HG03457 (cell line): Measurements from ENCODE around the gene KANSL3.
"Not testable (repeated sequence)": the region's sequence is repeated elsewhere in the genome, so short reads cannot be mapped to it uniquely, and the experiment has no call there.

Experiments
- ATAC-seq: cut with Tn5 transposase; IDR thresholded peaks from one replicate; pipeline ENCODE4 v1.9.1; 2021; ENCODE audit warnings: moderate number of reproducible peaks; ENCODE audit not compliant: unreplicated experiment

KANSL3 gene

GRCh38 chr2:96655526-96655925 lies 17.4 kb upstream of the KANSL3 start:
- no peak for ATAC-seq

- not testable (repeated sequence) for ATAC-seq
Observed at GRCh38 chr2:96654791-96655190, 16.7 kb upstream of the KANSL3 start.

- no peak for ATAC-seq
Observed at GRCh38 chr2:96651793-96652192, 13.7 kb upstream of the KANSL3 start.

- no peak for ATAC-seq
Observed at GRCh38 chr2:96649342-96649741, 11.2 kb upstream of the KANSL3 start.

- ATAC-seq: no peak
Observed at GRCh38 chr2:96648306-96648930, 10.3 kb upstream of the KANSL3 start.

GRCh38 chr2:96647681-96648080 lies 9.6 kb upstream of the KANSL3 start:
- ATAC-seq: no peak

GRCh38 chr2:96642564-96643360 lies 4.7 kb upstream of the KANSL3 start, which contains the start of gene FER1L5:
Gene FER1L5 (plus strand): TSS chr2:96642764. CDS start chr2:96642837, 73 bp downstream.
- ATAC-seq: no peak

- ATAC-seq: peak; percentile 53
Observed at GRCh38 chr2:96637385-96638143, 548 bp downstream of the KANSL3 start.

- no peak for ATAC-seq
Observed at GRCh38 chr2:96636551-96637171, 1.5 kb downstream of the KANSL3 start.

- ATAC-seq: no peak
Observed at GRCh38 chr2:96633641-96634040, 4.5 kb downstream of the KANSL3 start.

- ATAC-seq: no peak
Observed at GRCh38 chr2:96631804-96632435, 6.2 kb downstream of the KANSL3 start.

- no peak for ATAC-seq
Observed at GRCh38 chr2:96626553-96626942, 11.6 kb downstream of the KANSL3 start.

GRCh38 chr2:96625571-96626552 lies 12.2 kb downstream of the KANSL3 start:
- ATAC-seq: no peak

- ATAC-seq: no peak
Observed at GRCh38 chr2:96623116-96623515, 15.0 kb downstream of the KANSL3 start.

- no peak for ATAC-seq
Observed at GRCh38 chr2:96622544-96622943, 15.6 kb downstream of the KANSL3 start.

- ATAC-seq: no peak
Observed at GRCh38 chr2:96618596-96619283, 19.4 kb downstream of the KANSL3 start.

- ATAC-seq: no peak
Observed at GRCh38 chr2:96617012-96617411, 21.1 kb downstream of the KANSL3 start.

- ATAC-seq: no peak
Observed at GRCh38 chr2:96616535-96616934, 21.6 kb downstream of the KANSL3 start.

- ATAC-seq: no peak
Observed at GRCh38 chr2:96616128-96616527, 22.0 kb downstream of the KANSL3 start.
